ENCODE measurements around the gene OBSCN. TPM values are rescaled to one million over a fixed set of nuclear protein-coding genes. Genes with fewer than 3 reads are reported as not detected.

The OBSCN gene
- total RNA-seq, 1 experiment from 2014 or later, result 33.3 TPM

DNA sequence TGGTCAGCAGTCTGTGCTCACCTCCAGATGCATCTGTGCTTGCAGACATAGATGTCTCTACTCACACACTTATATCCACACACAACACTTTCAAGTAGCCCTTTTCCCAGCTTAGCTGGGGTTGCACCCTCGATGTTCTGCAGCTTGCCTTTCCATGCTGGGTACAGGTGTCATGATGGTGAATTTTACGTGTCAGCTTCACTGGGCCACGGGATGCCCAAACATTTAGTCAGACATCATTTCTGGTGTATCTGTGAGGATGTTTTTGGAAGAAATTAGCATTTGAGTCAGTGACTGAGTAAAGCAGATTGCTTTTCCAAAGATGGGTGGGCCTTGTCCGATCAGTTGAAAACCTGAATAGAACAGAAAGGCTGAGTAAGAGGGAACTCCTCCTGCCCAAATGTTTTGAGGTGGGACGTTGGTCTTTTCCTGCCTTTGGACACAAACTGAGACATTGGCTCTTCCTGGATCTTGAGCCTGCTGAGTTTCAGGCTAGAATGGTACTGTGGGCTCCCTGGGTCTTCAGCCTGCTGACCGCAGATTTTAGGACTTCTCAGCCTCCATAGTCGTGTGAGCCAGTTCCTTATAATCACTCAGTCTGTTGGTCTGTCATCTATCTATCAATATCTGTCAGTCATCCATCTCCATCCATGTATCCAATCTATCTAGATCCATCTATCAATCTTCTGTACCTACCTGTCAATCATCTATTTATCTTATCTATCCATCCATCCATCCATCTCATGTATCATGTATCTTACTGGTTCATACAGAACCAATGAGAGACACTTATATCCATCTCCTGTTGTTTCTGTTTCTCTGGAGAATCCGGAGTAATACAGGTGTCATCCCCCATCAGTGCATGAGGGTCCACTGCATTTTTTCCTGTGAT lies 12.7 kb upstream of the OBSCN start:
- Histone ChIP-seq H2BK120ac (ENCODE audit: low read depth, low read length, poor library complexity, severe bottlenecking) (no peak overlapping the region), H2BK20ac (ENCODE audit: low read depth, low read length, poor library complexity, severe bottlenecking) (no peak overlapping the region), H3K4ac (ENCODE audit: low read depth, low read length) (no peak overlapping the region), H3K14ac (ENCODE audit: insufficient read depth, low read length) (no peak overlapping the region), H4K5ac (ENCODE audit: insufficient read length, low read depth, low read length) (no peak overlapping the region), H2BK12ac (ENCODE audit: insufficient read length, low read depth, low read length) (no peak overlapping the region), H4K8ac (replicated peaks; ENCODE audit: insufficient read length, low read depth, low read length) (no peak overlapping the region), H3K4me1 (ENCODE audit: insufficient read depth, low read length) (no peaks in the 10 kb centered on the region), H3K9ac (ENCODE audit: extremely low read depth, insufficient read length, low read length) (no peak overlapping the region), H3T11ph (ENCODE audit: low read length) (no peak overlapping the region), H4K20me1 (ENCODE audit: control insufficient read depth, insufficient read depth, insufficient read length) (no peaks in the 10 kb centered on the region), H3K56ac (ENCODE audit: insufficient read length, low read depth, low read length) (no peak overlapping the region), H3K27ac (ENCODE audit: insufficient read length, low read depth, low read length) (no peak overlapping the region), H2AK5ac (ENCODE audit: insufficient read length, low read length) (no peak overlapping the region), H3K23me2 (ENCODE audit: insufficient read length, low read depth, low read length, poor library complexity, severe bottlenecking) (no peaks in the 10 kb centered on the region), H2AFZ (ENCODE audit: low read length) (no peak overlapping the region), H2BK5ac (ENCODE audit: insufficient read length, low read length) (no peak overlapping the region), H2BK15ac (ENCODE audit: low read depth, low read length) (no peak overlapping the region), H3K23ac (ENCODE audit: insufficient read length, low read depth, low read length) (no peak overlapping the region), H3K9me3 (ENCODE audit: control insufficient read depth, low read depth, low read length) (peaks cover 7% of the 10 kb centered on the region), H3K4me2 (ENCODE audit: insufficient read depth, insufficient read length, low read length) (no peak overlapping the region), H3K18ac (ENCODE audit: insufficient read length, low read depth, low read length) (no peak overlapping the region), H3K79me2 (ENCODE audit: insufficient read depth, low read length) (no peaks in the 10 kb centered on the region), H3K79me1 (ENCODE audit: insufficient read depth, low read depth, low read length, poor library complexity, severe bottlenecking) (no peaks in the 10 kb centered on the region), H3K27me3 (ENCODE audit: insufficient read depth, low read length) (no peaks in the 10 kb centered on the region), H4K91ac (ENCODE audit: insufficient read length, low read depth, low read length) (no peak overlapping the region)
- H3K27ac Mint-ChIP-seq, result no peak overlapping the region
- no peaks in the 10 kb centered on the region for H3K4me1 Mint-ChIP-seq
- no peak for DNase-seq
- H3K36me3 Mint-ChIP-seq (ENCODE audit: insufficient read depth in 1 of 3, low read depth in 3 of 3), result peaks cover 14 to 21% (median 19%) of the 10 kb centered on the region in 3 experiments
- TF ChIP-seq, protein P1, sequence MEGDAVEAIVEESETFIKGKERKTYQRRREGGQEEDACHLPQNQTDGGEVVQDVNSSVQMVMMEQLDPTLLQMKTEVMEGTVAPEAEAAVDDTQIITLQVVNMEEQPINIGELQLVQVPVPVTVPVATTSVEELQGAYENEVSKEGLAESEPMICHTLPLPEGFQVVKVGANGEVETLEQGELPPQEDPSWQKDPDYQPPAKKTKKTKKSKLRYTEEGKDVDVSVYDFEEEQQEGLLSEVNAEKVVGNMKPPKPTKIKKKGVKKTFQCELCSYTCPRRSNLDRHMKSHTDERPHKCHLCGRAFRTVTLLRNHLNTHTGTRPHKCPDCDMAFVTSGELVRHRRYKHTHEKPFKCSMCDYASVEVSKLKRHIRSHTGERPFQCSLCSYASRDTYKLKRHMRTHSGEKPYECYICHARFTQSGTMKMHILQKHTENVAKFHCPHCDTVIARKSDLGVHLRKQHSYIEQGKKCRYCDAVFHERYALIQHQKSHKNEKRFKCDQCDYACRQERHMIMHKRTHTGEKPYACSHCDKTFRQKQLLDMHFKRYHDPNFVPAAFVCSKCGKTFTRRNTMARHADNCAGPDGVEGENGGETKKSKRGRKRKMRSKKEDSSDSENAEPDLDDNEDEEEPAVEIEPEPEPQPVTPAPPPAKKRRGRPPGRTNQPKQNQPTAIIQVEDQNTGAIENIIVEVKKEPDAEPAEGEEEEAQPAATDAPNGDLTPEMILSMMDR (conservative IDR thresholded peaks at IDR 0.05), result no peak
- no CpG with 5 or more reads among the region's 8 CpGs for WGBS (ENCODE audit: extremely low coverage, insufficient read length, low lambda C conversion rate)
- peaks cover 22% of the 10 kb centered on the region for H3K27me3 Mint-ChIP-seq (ENCODE audit: low read depth)
- H3K9me3 Mint-ChIP-seq, result peaks cover 22 to 26% of the 10 kb centered on the region in 2 experiments
- no peak overlapping the region for H3K4me3 Mint-ChIP-seq

All from H9 (cell line).